ENCODE measurements around the gene FILIP1L. TPM values are rescaled to one million over a fixed set of nuclear protein-coding genes. Genes with fewer than 3 reads are reported as not detected.

FILIP1L gene
- total and polyA plus RNA-seq, 2 of the 13 experiments (the other 11 are each of a cell fraction or from before 2014, with no cell fraction given): 8.1 to 187 TPM

- TF ChIP-seq ZNF318 (CRISPR knock-in tag; IDR thresholded peaks at IDR 0.05): no peak
- peak; percentile 60; the same call in 1 of the 2 replicates for TF ChIP-seq ZNF446 (CRISPR knock-in tag; IDR thresholded peaks at IDR 0.05)
- no peak for TF ChIP-seq ZNF484 (CRISPR knock-in tag; IDR thresholded peaks at IDR 0.05; ENCODE audit: borderline replicate concordance, low read depth)
- no peak for TF ChIP-seq GRHL1 (CRISPR knock-in tag; conservative IDR thresholded peaks at IDR 0.05)
- no peak for TF ChIP-seq MATR3 (CRISPR knock-in tag; IDR thresholded peaks at IDR 0.05)
- peak; percentile 98 for TF ChIP-seq ATF1 (CRISPR knock-in tag; IDR thresholded peaks at IDR 0.05)
- TF ChIP-seq MIXL1 (CRISPR knock-in tag; IDR thresholded peaks at IDR 0.05): 0 out of 2 replicates have a peak, but pooled peaks have one; percentile 32
- peak; percentile 100 for TF ChIP-seq CREB1 (IDR thresholded peaks at IDR 0.05)
- TF ChIP-seq CREB1 (CRISPR knock-in tag; IDR thresholded peaks at IDR 0.05): peak; percentile 99
- no peak for TF ChIP-seq TRAFD1 (CRISPR knock-in tag; IDR thresholded peaks at IDR 0.05; ENCODE audit: borderline replicate concordance)
- TF ChIP-seq ZNF619 (CRISPR knock-in tag; IDR thresholded peaks at IDR 0.05): peak; percentile 77; the same call in 1 of the 2 replicates
- TF ChIP-seq ZNF883 (CRISPR knock-in tag; IDR thresholded peaks at IDR 0.05; ENCODE audit: not compliant biosample characterization): peak; percentile 46
- 0 out of 2 replicates have a peak, but pooled peaks have one; percentile 41 for TF ChIP-seq FLYWCH1 (CRISPR knock-in tag; IDR thresholded peaks at IDR 0.05)
- no peak for TF ChIP-seq NFYB (CRISPR knock-in tag; IDR thresholded peaks at IDR 0.05)
- TF ChIP-seq, protein P1, sequence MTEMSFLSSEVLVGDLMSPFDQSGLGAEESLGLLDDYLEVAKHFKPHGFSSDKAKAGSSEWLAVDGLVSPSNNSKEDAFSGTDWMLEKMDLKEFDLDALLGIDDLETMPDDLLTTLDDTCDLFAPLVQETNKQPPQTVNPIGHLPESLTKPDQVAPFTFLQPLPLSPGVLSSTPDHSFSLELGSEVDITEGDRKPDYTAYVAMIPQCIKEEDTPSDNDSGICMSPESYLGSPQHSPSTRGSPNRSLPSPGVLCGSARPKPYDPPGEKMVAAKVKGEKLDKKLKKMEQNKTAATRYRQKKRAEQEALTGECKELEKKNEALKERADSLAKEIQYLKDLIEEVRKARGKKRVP (CRISPR knock-in tag; IDR thresholded peaks at IDR 0.05): peak in 1 of 2 experiments; percentile 74; a peak in 2 of 4 replicates
- peak; percentile 26; the same call in 1 of the 2 replicates for TF ChIP-seq ZNF160 (CRISPR knock-in tag; IDR thresholded peaks at IDR 0.05)
- TF ChIP-seq SMARCE1 (IDR thresholded peaks at IDR 0.05; ENCODE audit: borderline replicate concordance): no peak
Observed at GRCh38 chr3:99817437-99818240, 296.7 kb downstream of the FILIP1L start, which contains the start of gene CMSS1 (continued).

Measured in HepG2 (cell line).